GM18499 (cell line): ENCODE measurements around the gene PTPMT1.
"Not testable (repeated sequence)": the region's sequence is repeated elsewhere in the genome, so short reads cannot be mapped to it uniquely, and the experiment has no call there.

Source experiments
- ATAC-seq: cut with Tn5 transposase; IDR thresholded peaks from one replicate; pipeline ENCODE4 v1.9.1; 2021; ENCODE audit warnings: moderate number of reproducible peaks; ENCODE audit not compliant: insufficient read depth, unreplicated experiment

The PTPMT1 gene

GRCh38 chr11:47565340-47566148 lies at the start of gene PTPMT1:
Gene PTPMT1 (plus strand): TSS chr11:47565599. CDS start chr11:47565623, 24 bp downstream.
- no peak for ATAC-seq

DNA sequence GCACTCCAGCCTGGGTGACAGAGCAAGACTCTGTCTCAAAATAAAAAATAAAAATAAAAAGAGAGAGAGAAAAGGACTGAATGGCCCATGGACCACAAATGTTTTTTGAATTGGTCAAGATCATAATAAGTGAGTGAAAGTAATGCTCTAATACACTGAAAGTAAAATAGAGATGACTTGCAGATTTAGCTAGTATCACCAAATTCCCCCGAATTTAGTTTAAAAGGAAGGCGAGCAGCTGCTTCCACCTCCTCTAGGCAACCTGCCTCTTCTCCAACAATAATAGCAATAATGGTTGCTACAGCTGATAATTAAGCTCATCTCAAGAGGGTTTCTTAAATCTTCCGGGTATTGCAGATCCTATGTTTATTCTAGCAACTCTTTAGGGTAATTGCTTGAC lies 49.2 kb upstream of the PTPMT1 start:
- no peak for ATAC-seq

DNA sequence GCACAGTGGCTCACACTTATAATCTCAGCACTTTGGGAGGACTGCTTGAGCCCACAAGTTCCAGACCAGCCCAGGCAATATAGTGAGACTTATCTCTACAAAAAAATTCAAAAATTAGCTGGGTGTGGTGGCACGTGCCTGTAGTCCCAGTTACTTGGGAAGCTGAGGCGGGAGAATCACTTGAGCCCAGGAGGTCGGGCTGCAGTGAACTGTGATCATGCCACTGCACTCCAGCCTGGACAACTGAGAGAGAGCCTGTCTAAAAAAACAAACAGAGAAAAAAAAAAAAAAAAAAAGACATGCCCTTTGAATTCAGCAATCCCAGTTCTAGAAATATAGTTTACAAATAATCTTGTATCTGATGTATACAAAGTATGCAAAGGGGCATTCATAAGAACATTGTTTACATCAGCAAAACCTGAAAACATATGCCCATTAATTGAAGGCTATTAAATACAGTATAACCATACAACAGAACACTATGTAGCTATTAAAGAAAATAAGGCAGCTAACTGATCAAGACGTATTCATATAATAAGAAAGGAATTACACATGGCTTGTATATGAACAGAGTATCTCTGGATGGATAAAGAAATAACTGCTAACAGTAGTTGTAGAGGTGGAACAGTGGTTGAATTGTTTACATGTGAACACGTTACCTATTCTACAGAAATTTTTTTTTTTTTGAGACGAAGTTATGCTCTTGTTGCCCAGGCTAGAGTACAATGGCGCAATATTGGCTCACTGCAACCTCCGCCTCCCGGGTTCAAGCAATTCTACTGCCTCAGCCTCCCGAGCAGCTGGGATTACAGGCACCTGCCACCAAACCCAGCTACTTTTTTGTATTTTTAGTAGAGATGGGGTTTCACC lies 48.2 kb upstream of the PTPMT1 start:
- ATAC-seq = no peak

DNA sequence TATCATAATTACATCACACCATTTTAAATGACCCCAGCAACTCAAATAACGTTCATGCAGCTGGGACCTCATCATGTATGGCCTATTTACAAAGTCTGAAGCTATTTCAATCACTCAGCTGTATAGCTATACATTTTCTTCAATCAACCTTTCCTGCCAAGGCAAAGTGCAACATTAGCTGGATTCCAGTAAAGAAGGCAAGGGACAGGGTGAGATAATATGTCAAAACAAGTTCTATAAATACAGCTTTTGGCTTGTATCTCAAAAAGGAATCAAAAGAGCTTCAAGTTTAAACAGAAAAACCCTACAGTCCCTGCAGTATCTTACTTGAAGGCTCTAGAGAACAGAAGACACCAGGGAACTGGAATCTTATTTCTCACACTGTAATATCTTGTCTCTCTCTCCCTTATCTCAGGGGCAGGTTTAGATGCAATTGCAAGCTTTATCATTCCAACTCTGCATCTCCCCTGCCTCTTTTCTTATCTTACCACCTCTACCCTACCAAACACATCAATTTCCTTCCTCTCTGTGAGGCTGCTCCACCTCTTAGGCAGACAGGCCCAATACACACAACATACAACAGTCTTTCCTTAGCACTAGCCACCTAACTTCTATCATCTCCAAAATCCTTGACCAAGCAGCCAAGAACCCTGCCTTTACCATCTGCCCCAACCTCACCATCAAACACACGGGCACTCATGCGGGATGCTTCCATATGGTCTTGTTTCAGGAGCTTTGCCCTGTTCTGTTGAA lies 47.0 kb upstream of the PTPMT1 start:
- no peak for ATAC-seq

- ATAC-seq = no peak
Observed at GRCh38 chr11:47523490-47524225, 41.7 kb upstream of the PTPMT1 start.

GRCh38 chr11:47524291-47524874 lies 41.0 kb upstream of the PTPMT1 start:
- no peak for ATAC-seq

- ATAC-seq = not testable (repeated sequence)
Observed at GRCh38 chr11:47526032-47526431, 39.4 kb upstream of the PTPMT1 start.

DNA sequence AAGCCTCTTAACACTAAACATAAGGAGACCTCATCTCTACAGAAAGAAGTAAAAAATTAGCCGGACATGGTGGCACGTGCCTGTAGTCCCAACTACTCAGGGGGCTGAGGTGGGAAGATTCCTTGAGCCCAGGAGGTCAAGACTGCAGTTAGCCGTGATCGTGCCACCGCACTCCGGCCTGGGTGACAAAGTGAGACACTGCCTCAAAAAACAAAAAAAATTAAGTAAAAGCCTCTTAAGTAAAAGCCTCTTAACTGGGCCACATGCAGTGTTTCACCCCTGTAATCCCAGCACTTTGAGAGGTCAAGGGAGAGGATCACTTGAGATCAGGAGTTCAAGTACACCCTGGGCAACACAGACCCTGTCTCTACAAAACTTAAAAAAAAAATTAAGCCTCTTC lies 38.2 kb upstream of the PTPMT1 start:
- ATAC-seq = no peak

DNA sequence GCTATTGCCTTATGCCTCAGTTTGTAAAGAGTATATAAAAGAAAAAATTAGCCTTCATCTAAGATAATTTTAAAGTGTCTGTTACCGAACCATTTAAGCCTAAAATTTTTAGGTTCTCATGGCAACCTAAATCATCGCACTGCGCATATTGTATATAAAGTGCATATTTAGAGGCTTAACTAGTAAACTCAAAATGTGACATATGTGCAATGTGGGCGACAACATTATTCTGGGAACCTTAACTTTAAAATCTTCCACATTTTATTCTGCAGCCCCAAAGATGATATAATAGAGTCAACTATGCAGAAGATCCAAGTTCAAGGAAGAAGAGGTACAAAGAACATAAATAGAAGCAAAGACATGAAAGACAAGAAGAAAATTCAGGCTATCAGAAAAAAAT lies 35.4 kb upstream of the PTPMT1 start:
- ATAC-seq = no peak

DNA sequence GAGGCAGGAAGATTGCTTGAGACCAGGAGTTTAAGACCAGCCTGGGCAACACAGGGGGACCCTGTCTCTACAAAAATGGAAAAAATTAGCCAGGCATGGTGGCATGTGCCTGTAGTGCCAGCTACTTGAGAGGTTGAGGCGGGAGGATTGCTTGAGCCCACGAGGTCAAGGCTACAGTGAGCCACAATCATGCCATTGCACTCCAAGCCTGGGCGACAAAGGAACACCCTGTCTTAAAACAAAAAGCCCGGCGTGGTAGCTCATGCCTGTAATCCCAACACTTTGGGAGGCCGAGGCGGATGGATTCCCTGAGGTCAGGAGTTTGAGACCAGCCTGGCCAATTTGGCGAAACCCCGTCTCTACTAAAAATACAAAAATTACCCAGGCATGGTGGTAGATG lies 34.7 kb upstream of the PTPMT1 start:
- ATAC-seq = not testable (repeated sequence)

- ATAC-seq = no peak
Observed at GRCh38 chr11:47531666-47532065, 33.7 kb upstream of the PTPMT1 start.

DNA sequence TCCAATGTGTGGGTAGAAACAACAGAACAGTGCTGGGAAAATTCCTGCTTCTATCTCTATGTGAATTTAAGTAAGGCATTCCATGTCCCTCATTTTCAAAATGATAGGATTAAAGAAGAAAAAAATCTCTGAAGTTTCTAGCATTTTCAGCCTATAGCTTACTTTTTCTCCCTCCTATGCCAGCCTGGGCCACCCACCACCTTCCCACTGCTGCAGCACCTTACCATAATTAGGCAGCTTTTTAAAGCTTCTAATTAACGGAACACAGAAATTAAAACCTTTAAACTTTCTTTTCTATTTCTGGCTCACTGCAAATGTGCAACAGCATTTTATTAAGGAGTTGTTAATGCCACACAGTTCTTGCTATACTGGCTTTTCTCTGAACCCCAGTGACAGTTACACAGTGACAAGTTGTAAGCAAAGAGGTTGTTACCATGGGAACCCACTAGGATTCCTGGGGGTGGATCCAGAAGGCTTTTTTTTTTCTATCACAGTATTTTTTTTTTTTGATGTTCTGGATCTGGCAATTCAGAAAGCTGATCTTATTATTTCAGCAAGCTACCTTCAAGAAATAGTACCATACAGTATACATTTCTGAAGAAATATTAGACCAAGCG lies 32.7 kb upstream of the PTPMT1 start:
- ATAC-seq = no peak

- ATAC-seq = no peak
Observed at GRCh38 chr11:47533690-47534151, 31.7 kb upstream of the PTPMT1 start.

- no peak for ATAC-seq
Observed at GRCh38 chr11:47534704-47535251, 30.6 kb upstream of the PTPMT1 start.

DNA sequence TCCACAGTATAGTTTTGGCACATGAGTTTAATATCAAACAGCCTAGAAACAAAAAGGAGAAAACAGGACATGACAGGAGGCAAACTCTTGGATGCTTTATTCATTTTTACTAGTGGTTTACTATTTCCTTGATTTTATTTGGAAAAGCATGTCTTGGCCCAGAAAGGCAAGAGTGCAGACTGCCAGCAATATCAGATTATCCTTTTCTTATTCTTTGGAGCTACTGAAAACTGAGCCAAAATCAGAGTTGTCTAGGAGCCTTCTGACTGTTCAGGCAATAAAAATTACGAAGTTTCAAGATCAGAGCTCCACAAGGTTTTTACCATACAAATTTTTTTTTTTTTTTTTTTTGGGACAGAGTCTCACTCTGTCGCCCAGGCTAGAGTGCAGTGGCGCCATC lies 28.5 kb upstream of the PTPMT1 start:
- no peak for ATAC-seq

GRCh38 chr11:47538741-47539565 lies 26.4 kb upstream of the PTPMT1 start:
- no peak for ATAC-seq

DNA sequence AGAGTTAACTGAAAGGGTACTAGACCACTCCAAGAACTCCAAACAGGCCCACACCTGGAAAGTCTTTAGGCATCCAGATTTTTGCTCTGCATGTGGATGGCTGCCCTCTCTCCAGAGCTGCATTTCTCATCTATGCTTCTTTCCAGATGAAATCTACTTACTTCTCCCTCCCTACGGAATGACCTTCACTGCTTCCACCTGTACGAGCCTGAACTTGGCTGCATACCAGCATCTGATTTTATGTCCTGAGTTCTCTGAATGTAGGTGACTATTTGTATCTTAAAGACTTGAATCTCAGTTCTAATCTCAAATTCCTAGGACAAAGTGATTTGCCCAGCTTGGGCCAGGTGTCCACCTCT lies 25.7 kb upstream of the PTPMT1 start:
- ATAC-seq = no peak

GRCh38 chr11:47541070-47541469 lies 24.3 kb upstream of the PTPMT1 start:
- no peak for ATAC-seq
